HG02840 (cell line): ENCODE data around the gene NCBP1.

Source experiments
- ATAC-seq: cut with Tn5 transposase; IDR thresholded peaks from one replicate; pipeline ENCODE4 v1.9.1; 2021; ENCODE audit warnings: mild to moderate bottlenecking, moderate library complexity, moderate number of reproducible peaks; ENCODE audit not compliant: unreplicated experiment, low FRiP score

NCBP1 gene

DNA sequence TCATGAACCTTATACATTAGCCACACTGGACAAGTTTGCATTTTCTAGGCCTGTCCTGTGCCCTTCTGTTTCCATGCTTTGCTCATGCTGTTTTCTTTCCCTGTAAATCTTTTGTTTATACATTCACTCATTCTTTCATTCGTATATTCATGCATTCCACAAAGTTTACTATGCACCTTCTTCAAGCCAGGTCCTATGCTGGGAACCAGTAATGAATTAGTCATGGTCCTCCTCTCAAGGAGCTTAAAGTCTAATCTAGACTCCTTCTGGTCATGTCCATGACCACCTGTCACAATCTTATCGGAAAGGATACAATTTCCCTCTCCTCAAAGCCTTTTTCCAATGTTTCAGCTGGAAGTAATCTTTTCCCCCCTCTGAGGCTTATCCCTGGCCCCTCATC lies 72.6 kb downstream of the NCBP1 start:
- no peak for ATAC-seq

DNA sequence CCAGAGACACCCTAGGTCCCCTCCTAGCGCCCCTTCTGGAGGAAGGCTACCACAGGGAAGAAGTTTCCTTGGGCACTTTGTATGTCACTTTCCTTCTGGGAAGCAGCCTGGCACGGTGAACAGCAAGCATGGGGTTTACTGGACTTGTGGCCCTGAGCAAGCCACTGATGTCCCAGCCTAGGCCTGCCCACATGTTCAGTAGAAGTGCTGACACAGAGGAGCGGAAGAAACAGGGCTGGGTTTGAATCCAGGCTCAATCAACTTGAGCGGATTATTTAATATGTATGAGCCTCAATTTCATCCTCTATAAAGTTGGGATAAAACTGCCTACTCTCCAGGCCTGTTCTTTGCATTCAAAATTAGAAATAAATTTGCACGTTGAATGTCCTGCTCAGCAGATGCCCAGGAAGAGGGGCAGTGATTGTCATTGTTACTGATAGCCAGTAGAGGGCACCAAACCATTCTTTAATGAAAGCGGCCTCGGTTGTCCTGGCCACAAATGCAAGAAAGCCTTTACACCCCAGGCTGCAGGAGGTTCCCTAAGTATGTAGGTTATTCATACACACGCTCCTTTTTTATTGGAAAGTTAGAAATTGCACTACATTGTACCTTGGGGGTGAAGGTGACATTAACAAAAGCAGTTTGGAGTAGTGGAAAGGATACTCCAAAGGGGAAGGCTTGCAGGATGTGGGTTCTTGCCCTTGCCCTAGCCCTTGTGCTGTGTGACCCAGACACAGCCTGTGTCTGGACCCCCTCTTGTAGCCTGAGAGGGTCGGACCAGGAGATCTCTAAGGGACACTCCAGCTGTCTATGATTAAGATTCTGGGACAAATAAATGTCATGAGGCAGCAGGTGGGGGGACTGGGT lies 77.0 kb downstream of the NCBP1 start:
- ATAC-seq, result peak; percentile 73

GRCh38 chr9:97711223-97711626 lies 77.6 kb downstream of the NCBP1 start:
- no peak for ATAC-seq

GRCh38 chr9:97714435-97714834 lies 80.8 kb downstream of the NCBP1 start:
- no peak for ATAC-seq

DNA sequence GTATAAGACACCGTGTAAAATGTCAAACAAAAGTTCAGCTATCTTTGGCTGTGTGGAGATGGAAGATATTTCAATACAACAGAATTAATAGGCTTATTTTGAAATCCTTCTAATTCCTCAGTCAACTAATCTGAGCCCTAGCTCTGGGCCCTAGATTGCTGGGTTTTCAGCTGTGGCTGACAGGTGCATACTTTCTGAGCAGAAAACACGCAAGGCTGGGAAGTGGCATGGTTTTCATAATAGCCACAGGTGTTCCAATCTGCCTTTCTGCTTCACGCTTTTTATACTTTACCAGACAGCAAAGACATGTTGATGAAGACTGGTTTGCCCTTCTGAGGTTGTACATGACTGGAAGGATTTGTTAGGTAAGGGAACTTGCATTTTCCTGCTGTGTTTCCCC lies 84.2 kb downstream of the NCBP1 start:
- ATAC-seq, result no peak

GRCh38 chr9:97721396-97721795 lies 87.8 kb downstream of the NCBP1 start:
- ATAC-seq, result no peak

- ATAC-seq, result no peak
These were observed 88.7 kb downstream of the NCBP1 start for GRCh38 chr9:97722331-97722730.
